Measurements from ENCODE around the gene PICALM.
"Not testable (repeated sequence)": the region's sequence is repeated elsewhere in the genome, so short reads cannot be mapped to it uniquely, and the experiment has no call there.

The PICALM gene

GRCh38 chr11:85939099-85940015, 129.5 kb downstream of the PICALM start:
- DNase-seq (ENCODE audit: low spot score): no peak

- DNase-seq (ENCODE audit: low spot score): no peak
These were observed 131.0 kb downstream of the PICALM start for GRCh38 chr11:85937835-85938234.

GRCh38 chr11:85935751-85936150, 133.1 kb downstream of the PICALM start:
- DNase-seq (ENCODE audit: low spot score): no peak

- DNase-seq (ENCODE audit: low spot score): no peak
These were observed 134.2 kb downstream of the PICALM start for GRCh38 chr11:85934596-85935169.

- no peak for DNase-seq (ENCODE audit: low spot score)
These were observed 138.0 kb downstream of the PICALM start for GRCh38 chr11:85930879-85931366.

- not testable (repeated sequence) for DNase-seq (ENCODE audit: low spot score)
These were observed 142.2 kb downstream of the PICALM start for GRCh38 chr11:85926653-85927214.

- DNase-seq (ENCODE audit: low spot score): no peak
These were observed 145.4 kb downstream of the PICALM start for GRCh38 chr11:85923455-85923854.

- DNase-seq (ENCODE audit: low spot score): no peak
These were observed 146.5 kb downstream of the PICALM start for GRCh38 chr11:85922367-85922766.

- no peak for DNase-seq (ENCODE audit: low spot score)
These were observed 149.7 kb downstream of the PICALM start for GRCh38 chr11:85918910-85919794.

GRCh38 chr11:85914425-85914824, 154.5 kb downstream of the PICALM start:
- DNase-seq (ENCODE audit: low spot score): no peak

- no peak for DNase-seq (ENCODE audit: low spot score)
These were observed 155.4 kb downstream of the PICALM start for GRCh38 chr11:85913513-85913912.

GRCh38 chr11:85912414-85912813, 156.5 kb downstream of the PICALM start:
- DNase-seq (ENCODE audit: low spot score): no peak
